ENCODE measurements around the gene RIOK1. TPM values are rescaled to one million over a fixed set of nuclear protein-coding genes. Genes with fewer than 3 reads are reported as not detected.

RIOK1 gene
- polyA plus RNA-seq, 1 experiment, result 12.7 TPM

- CTCF ChIA-PET, result interaction anchor here (1.5 kb wide), 1 partner anchor 135 kb away, joined by 3 read pairs; no protein-coding TSS in a partner anchor
- H3K27me3 ChIP-seq (ENCODE audit: control insufficient read depth, insufficient read depth, low read length), result no peaks in the 10 kb centered on the region
- no peak for TF ChIP-seq CTCF (IDR thresholded peaks at IDR 0.05; ENCODE audit: low read depth, low read length)
- POLR2A ChIA-PET, result no interaction called here
- no peak overlapping the region for H3K4me3 ChIP-seq (ENCODE audit: low read depth, low read length)
- DNase-seq (ENCODE audit: low read depth, low spot score), result no peak
- no peaks in the 10 kb centered on the region for H3K9me3 ChIP-seq (ENCODE audit: control insufficient read depth, insufficient read depth, low read length)
- no peak overlapping the region for H3K27ac ChIP-seq (ENCODE audit: low read depth, low read length)
Measured at GRCh38 chr6:7410851-7411250, 21.2 kb downstream of the RIOK1 start.

- no peak for TF ChIP-seq CTCF (IDR thresholded peaks at IDR 0.05; ENCODE audit: low read depth, low read length)
- H3K27me3 ChIP-seq (ENCODE audit: control insufficient read depth, insufficient read depth, low read length), result no peaks in the 10 kb centered on the region
- no peak for DNase-seq (ENCODE audit: low read depth, low spot score)
- ChIA-PET CTCF (no interaction called here), POLR2A (no interaction called here)
- H3K4me3 ChIP-seq (ENCODE audit: low read depth, low read length), result no peak overlapping the region
- no peaks in the 10 kb centered on the region for H3K9me3 ChIP-seq (ENCODE audit: control insufficient read depth, insufficient read depth, low read length)
- no peak overlapping the region for H3K27ac ChIP-seq (ENCODE audit: low read depth, low read length)
Measured at GRCh38 chr6:7411328-7411727, 21.7 kb downstream of the RIOK1 start.

- ChIA-PET POLR2A (no interaction called here), CTCF (interaction anchor here (0.5 to 1.0 kb wide), 2 partner anchors 138 to 269 kb away, joined by 3 to 4 read pairs; no protein-coding TSS in a partner anchor)
- TF ChIP-seq CTCF (IDR thresholded peaks at IDR 0.05; ENCODE audit: low read depth, low read length), result no peak
- no peaks in the 10 kb centered on the region for H3K9me3 ChIP-seq (ENCODE audit: control insufficient read depth, insufficient read depth, low read length)
- H3K27me3 ChIP-seq (ENCODE audit: control insufficient read depth, insufficient read depth, low read length), result no peaks in the 10 kb centered on the region
- H3K27ac ChIP-seq (ENCODE audit: low read depth, low read length), result no peak overlapping the region
- no peak overlapping the region for H3K4me3 ChIP-seq (ENCODE audit: low read depth, low read length)
- DNase-seq (ENCODE audit: low read depth, low spot score), result no peak
Measured at GRCh38 chr6:7413151-7413823, 23.7 kb downstream of the RIOK1 start.

GRCh38 chr6:7414811-7415210 is 25.2 kb downstream of the RIOK1 start:
- Histone ChIP-seq H3K27ac (ENCODE audit: low read depth, low read length) (no peak overlapping the region), H3K4me3 (ENCODE audit: low read depth, low read length) (no peak overlapping the region), H3K9me3 (ENCODE audit: control insufficient read depth, insufficient read depth, low read length) (no peaks in the 10 kb centered on the region), H3K27me3 (ENCODE audit: control insufficient read depth, insufficient read depth, low read length) (no peaks in the 10 kb centered on the region)
- peak; percentile 54 for DNase-seq (ENCODE audit: low read depth, low spot score)
- ChIA-PET POLR2A (no interaction called here), CTCF (no interaction called here)
- no peak for TF ChIP-seq CTCF (IDR thresholded peaks at IDR 0.05; ENCODE audit: low read depth, low read length)

- ChIA-PET POLR2A (no interaction called here), CTCF (no interaction called here)
- H3K4me3 ChIP-seq (ENCODE audit: low read depth, low read length), result no peak overlapping the region
- TF ChIP-seq CTCF (IDR thresholded peaks at IDR 0.05; ENCODE audit: low read depth, low read length), result no peak
- DNase-seq (ENCODE audit: low read depth, low spot score), result no peak
- no peaks in the 10 kb centered on the region for H3K9me3 ChIP-seq (ENCODE audit: control insufficient read depth, insufficient read depth, low read length)
- H3K27ac ChIP-seq (ENCODE audit: low read depth, low read length), result no peak overlapping the region
- no peaks in the 10 kb centered on the region for H3K27me3 ChIP-seq (ENCODE audit: control insufficient read depth, insufficient read depth, low read length)
Measured at GRCh38 chr6:7417684-7418083, 28.1 kb downstream of the RIOK1 start.

Measured in AG04450 (cell line).